GF-D8 (cell line): ENCODE results near the gene FGD2.

Source experiments
- DNase-seq: peaks from one replicate; lab custom pipeline; 2025; lab: John Stamatoyannopoulos, UW

FGD2 gene

DNA sequence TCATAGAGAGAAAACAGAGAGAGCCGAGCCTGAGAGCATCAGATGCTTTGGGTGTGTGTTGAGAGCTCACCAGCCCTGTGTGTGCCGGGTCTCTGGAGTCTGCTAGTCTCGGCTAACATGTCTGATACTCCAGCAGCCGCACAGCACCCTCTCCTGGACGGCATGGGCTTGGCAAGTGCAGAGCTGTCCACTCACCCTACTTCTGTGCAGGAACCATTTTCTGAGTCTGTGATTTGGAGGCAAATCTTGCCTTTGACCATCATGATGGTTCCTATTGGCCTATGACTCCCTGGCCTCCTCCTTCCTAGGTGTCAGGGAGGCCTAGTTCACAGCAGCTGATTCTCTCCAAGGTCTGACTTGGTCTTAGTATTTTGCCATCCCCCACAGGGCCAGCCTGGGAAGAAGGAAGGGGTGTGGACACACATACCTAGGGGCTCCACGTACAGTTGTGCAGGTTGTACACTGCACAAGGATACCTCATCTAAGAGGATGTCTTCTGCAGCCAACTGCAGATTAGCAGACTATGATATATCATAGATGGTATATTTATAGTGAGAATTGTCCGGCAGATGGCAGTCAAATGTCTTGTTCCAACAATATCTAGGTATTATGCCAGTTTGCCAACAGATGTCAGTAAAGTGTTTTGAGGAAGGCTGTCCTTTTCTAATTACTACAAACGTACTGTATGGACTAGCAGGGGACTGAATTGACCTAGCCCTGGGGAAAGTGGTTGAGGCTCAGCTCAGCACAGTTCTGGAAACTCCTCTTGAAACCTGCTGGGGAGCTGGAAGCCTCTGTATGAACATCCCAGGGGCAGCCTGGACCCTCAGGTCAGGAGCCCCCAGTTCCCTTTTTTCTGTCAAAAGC lies 13.0 kb downstream of the FGD2 start:
- DNase-seq = peak; percentile 81

DNA sequence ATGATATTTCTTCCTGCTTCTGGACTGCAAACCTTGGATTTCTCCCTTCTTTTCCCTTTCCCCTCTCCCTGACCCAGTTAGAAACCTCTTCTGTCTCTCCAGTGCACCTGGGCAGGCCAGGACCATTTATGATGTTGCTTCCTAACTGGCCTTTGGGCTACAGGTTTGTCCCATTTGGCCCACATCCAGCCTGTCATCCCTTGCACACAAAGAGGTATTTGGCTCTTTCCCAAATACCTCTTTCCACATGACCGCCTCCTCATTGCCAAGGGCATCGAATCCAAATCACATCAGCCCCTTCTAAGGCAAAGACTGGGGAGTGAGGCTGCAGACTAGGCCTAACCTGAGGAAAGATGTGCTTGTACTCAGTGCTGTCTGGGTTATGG lies 13.6 kb downstream of the FGD2 start:
- no peak for DNase-seq

DNA sequence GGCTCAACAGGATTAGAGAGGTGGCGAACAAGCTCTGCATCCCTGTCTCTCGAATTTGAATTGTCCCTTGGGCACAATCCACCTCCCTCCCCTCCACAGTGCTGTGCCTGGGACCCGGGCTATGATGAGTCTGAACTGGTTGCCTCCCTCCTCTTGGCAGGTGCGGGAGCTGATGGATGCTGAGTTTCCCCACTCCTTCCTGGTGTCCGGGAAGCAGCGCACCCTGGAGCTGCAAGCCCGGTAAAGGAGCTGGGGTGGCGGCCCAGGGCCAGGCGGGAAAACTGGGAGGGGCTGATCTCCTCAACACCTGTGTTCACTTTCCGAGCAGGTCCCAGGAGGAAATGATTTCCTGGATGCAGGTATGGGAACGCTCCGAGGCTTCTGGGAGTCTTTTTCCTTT lies 14.9 kb downstream of the FGD2 start:
- DNase-seq = no peak

DNA sequence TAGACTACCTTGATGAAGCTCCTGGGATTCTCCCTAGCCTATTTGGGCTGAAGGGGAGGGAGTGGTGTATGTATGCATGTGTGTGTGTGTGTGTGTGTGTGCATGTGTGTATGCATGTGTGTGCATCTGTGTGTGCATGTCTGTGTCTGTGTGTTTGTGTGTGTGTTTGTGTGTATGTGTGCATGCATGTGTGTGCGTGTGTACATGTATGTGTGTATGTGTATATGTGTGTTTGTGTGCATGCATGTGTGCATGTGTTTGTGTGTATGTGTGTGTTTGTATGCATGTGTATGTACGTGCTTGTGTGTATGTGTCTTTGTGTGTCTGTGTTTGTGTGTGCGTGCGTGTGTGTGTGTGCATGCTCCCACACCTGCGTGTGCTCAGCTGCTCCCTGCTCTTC lies 15.4 kb downstream of the FGD2 start:
- DNase-seq = no peak

DNA sequence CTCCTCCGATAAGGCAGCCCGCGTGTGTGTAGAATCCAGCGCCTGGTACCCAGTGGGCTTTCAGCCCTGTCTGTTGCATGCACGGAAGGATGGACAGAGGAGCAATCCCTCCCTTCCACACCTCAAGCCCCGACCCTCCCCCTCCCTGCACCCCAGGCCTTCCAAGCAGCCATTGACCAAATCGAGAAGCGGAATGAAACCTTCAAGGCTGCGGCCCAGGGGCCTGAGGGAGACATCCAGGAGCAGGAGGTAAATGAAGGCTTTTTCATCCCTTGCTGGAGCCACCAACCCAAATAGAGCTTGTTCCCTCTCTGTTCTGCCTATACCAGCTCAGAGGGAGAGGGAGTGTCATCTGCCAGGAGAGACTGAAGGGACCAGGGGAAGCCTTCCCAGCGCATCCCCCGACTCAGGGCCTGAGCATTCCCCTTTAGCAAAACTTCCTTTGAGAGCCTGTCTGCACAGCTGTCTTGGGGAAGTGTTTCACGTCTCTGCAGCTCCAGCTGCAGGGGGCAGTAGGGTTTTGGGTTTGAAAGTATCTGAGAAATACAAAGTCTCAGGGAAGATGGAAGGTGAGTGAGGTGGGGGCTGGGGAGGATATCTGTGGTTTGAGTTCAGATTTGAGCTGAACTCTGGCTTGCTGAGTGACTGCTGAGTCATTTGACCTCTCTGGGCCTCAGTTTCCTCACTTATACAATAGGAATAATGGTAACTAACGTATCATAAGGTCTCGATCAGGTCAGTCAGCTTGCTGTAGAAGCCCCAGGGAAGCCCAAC lies 16.1 kb downstream of the FGD2 start:
- peak; percentile 32 for DNase-seq

DNA sequence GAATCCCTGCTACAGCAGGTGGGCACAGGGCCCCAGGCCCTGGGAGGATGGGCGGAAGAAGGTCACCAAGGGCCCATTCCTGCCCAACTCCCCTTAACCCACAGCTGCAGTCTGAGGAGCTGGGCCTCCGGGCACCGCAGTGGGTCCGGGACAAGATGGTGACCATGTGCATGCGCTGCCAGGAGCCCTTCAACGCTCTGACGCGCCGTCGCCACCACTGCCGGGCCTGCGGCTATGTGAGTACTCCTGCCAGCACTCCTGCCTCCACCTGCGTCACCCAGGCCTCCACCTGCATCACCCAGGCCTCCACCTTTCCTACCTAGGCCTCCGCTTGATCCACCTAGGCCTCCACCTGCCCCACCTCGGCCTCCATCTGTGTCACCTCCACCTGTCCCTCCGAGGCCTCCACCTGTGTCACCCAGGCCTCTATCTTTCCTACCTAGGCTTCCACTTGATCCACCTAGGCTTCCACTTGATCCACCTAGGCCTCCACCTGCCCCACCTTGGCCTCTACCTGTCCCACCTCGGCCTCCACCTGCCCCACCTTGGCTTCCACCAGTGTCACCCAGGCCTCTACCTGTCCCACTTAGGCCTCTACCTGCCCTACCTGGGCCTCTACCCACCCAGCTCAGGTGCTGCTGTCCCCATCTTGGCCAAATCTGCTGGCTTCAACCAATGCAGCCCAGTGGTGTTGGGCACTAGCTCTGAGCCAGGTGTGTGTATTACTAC lies 16.8 kb downstream of the FGD2 start:
- DNase-seq = no peak

DNA sequence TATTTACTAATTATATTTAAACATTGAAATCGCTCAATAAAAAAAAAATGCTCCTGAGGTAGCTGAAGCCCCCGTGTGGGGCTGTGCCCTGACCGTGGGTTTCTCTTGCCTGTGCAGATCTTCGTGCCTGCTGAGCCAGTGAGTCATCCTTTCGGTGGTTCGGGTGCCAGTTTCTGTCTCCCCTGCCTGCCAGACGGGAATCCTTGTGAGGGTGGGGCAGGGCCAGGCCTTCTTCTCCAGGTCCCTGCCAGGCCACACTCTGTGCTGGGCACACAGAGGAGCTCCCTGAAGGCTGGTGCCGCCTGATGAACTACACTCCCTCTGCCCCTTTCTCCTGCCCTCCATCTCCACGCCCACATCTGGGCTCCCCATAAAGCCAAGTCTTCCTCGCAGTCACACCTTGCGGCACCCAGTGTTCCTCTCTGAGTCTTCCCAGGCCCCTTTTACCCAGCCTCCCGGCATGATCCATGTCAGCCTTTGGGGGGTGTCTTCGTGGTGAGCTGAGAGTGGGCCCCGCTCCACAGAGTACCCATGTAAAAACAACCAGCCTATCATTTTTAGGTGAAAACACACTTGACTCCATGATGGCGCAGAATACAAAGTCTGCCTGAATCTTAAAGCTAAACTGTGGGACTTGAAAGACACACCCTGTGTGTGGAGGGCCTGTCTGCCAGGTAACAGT lies 19.3 kb downstream of the FGD2 start:
- DNase-seq = no peak

DNA sequence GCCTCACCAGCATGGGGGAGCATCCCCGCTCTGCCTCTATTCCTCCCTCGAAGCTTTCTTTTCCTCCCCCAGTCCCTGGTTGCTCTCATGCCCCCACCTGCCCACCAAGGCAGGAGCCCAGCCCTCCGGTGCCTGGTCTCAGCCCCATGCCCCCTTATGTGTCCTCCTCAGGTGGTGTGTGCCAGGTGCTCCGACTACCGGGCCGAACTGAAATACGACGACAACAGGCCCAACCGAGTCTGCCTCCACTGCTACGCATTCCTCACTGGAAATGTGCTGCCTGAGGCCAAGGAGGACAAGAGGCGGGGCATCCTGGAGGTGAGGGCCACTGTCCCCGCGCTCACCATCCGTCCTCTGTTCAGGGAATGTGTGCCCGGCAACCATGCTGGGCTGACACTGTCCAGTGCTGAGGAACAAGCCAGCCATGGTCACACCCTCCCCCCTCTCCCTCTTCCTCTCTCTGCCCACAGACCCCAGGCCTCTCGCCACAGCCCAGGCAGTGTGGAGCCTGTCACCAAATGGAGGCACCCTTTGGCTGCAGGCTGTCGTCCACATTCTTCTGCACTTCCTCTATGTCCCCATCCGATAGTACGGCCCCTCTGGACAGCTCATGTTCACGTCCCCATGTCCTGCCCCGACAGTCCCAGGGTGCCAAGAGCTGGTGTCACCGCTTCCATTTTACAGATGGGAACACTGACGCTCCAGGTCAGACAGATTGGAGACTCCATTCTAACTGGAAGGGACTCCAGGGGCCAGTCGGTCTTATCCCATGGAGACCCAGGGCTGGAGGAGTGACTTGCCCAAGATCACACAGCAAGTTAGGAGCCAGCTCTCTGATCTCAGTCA lies 20.4 kb downstream of the FGD2 start:
- no peak for DNase-seq

DNA sequence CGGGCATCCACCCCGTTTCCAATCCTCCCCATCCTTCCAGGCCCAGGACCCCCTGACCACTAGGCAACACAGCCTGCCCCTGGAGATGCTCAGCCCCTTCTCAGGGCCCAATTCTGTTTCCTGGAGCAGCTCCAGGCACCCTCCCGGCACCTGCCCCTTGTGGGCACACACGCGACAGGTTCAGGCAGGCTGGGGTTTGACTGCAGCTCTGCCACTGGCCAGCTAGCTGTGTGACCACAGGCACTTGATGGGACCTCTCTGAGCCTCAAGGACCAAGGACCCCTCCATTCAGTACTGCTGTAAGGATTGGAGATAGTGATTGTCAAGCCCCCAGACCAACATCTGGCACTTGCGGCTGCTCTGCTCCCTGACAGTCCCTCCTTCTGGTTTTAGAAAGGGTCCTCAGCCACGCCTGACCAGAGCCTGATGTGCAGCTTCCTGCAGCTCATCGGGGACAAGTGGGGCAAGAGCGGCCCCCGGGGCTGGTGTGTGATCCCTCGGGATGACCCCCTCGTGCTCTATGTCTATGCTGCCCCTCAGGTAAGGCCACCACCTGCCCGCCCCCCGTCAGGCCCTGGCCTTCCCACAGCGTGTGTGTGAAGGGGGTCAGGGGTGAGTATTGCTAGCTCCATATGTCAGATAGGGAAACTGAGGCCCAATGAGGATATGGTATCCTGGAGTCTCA lies 21.7 kb downstream of the FGD2 start:
- DNase-seq = no peak

DNA sequence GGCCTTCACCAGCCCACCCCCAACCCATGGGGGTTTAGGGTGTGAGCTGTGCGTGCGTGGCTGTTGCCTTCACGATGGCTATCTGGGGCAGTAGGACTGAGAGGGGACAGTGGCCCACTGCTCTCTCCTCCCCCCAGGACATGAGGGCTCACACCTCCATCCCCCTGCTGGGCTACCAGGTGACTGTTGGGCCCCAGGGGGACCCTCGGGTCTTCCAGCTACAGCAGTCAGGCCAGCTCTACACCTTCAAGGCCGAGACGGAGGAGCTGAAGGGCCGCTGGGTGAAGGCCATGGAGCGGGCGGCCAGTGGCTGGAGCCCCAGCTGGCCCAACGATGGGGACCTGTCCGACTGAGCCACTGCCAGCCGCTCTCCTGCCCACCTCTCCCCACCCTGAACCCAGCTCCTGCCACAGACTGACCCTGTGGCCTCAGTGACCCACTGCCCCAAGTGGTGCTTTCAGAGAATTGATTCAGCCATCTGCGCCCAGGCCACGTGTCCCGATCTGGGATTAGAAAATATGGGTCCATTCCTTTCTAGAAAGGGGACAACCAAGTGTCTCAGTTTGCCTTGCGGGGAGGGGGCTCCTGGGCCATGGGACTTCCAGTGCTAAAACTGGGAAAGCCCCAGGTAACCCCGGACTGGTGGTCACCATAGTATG lies 22.5 kb downstream of the FGD2 start:
- DNase-seq = no peak

DNA sequence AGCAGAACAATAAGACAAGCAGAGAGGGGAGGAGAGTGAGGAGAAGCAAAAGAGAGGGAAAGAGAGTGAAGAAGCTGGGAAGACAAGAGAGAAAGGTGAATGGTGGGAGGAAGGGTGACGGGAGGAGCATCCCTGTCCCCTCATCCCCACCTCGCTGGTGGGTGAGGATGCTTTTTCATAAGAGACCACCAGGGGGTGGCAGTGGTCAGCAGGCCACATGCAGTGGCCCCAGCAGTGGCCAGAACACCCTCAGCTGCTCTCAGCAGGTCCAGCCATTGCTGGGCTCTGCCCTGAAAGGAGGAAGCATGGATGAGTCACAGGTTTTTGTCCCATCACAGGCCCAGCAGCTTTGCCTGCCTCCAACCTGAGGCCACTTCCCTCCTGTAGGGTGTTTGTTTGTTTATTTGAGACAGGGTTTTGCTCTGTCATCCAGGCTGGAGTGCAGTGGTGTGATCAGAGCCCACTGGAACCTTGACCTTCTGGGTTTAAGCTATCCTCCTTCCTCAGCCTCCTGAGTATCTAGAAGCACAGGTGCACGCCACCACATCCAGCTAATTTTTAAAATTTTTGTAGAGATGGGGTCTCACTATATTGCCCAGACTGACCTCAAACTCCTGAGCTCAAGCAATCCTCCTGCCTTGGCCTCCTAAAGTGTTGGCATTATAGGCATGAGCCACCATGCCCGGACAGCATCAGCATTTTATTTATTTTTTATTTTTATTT lies 24.0 kb downstream of the FGD2 start:
- peak; percentile 74 for DNase-seq

DNA sequence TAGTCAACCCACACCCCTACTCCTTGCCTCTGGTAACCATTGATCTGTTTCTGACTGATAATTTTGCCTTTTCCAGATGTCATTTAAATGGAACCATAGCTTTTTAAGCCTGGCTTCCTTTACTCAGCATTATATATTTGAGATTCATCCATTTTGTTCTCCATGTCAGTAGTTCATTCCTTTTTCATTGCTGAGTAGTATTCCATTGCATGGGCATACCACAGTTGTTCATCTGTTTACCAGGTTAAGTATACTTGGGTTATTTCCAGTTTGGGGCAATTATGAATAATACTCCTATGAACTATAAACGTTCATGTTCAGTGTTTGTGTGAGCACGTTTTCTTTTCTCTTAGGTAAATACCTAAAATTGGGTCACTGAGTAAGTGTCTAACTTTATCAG lies 25.1 kb downstream of the FGD2 start:
- DNase-seq = no peak

DNA sequence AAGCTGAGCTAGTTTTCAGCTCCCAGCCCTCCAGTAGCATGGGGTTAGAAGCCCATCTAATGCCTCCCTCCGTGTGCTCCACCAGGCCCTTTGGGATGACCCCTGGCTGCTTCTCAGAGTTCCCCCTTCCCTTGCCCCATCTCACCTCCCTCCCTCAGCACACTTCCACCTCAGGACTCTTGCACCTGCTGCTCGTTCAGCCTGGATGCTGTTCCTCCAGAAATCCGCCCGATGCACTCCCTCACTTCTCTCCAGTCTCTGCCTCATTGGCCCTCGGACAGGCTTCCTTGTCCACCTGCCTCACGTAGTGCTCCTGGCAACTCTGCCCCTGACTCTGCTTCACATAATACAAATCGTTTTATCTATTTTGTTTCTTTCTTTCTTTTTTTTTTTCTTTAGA lies 26.8 kb downstream of the FGD2 start:
- no peak for DNase-seq

DNA sequence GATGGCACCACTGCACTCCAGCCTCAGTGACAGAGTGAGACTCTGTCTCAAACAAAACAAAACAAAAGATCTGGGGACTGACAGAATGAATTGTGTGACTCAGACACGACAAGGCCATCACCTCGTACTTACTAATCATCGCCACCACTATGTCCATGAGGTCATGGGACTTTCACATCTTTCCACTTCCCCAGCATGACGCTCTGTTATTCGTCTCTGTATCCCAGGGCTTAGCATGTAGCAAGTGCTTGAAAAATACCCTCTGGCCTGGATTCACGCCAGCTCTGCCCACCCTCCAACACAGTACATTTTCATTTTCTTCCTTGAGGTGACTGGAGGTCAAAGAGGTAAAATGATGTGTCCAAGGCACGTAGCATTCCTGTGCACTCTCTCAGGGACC lies 27.8 kb downstream of the FGD2 start:
- DNase-seq = no peak

DNA sequence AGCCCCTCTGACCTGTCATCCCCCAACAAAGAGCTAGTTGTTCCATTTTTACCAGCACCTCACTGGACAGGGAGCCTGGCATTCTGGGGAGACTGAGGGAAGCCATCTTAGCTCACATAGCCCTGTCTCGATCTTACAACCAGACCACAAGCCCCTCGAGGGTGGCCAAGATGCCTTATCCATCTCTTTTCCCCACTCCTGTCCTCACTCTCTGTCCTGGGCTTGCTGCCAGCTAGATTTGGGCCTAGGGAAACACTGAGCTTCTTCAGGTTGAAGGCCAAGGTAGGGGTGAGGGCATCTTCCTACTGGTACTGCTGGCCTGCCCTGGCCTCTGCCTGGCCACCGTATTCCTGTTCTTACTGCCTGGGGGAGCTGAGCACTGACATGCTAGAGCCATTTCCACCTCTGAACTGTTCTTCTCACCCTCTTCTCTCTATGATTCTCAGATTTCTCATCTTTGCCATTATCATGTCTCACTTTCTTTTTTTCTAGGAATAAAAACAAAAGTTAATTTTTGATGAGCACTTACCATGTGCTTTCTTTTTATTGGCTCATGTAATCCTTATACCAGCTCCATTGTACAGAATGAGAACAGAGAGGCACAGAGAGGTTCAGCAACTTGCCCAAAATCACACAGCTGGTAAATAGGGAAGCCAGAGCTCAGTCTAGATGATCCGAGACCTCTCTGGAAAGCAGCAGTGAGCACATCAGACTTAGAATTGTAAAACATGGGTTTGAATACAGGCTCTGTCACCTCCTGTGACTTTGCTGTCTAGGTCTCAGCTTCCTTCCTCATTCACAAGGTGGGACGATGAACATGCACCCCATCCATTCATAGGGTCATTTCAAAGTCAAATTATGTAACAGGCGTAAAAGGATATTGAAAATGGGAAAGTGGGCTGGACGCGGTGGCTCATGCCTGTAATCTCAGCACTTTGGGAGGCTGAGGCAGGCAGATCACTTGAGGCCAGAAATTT lies 28.7 kb downstream of the FGD2 start:
- DNase-seq = no peak

DNA sequence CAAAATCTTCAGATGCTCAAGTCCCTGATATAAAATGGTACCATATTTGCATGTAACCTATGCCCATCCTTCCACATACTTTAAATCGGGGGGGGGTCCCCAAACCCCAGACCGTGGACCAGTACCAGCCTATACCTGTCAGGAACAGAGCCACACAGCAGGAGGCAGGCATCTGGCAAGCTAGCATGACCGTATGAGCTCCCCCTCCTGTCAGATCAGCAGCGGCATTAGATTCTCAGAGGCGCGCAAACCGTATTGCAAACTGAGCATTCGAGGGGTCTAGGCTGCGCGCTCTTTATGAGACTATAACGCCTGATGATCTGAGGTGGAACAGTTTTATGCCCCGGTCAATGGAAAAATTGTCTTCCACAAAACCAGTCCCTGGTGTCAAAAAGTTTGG lies 30.7 kb downstream of the FGD2 start:
- DNase-seq = no peak

DNA sequence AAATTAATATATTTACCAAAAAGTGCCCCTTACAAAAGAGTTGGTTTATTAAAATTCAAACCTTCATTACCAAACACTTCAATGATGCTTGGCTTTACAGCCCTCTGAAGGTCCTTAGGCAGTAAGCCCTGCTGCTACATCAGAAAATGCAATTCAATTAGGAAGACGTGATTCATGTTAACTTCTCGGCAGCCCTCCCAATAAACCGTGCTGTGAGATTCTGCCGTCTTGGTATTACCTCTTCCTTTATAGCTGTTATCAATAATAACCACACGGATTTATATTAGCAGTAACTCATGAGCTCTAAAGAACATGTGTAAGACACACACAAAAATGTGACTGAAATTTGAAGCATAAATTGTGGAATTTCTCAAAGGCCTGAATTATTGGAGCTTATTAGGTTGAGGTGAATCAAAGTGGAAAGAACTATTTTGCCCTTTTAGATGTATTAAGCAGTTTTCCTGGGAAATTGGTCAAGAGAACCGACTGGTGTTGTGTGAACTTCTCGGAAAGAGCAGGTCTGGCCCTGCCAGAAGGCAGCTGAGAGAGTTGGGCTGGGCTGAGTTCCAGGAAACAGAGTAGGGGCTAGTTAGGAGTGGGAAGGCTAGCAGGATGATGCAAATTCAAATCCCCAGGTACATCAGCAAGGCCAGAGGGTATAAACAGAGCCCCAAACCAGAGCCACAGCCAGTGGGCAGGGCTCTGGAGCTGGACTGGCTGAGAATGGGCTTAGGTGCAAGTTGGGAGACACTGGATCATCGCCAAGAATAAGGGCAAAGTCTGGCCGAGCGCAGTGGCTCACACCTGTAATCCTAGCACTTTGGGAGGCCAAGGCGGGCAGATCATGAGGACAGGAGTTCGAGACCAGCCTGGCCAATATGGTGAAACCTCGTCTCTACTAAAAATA lies 33.1 kb downstream of the FGD2 start:
- peak; percentile 88 for DNase-seq
